ENCODE results near the gene NFIC. TPM values are rescaled to one million over a fixed set of nuclear protein-coding genes. Genes with fewer than 3 reads are reported as not detected.

The NFIC gene
- total RNA-seq = 10 to 100 TPM; 11.1 to 12.6 TPM

GRCh38 chr19:3365836-3366752, at the start of gene NFIC:
Gene NFIC (plus strand): TSS chr19:3366583. CDS start chr19:3366637, 54 bp downstream.

GRCh38 chr19:3480383-3481091, 114.2 kb downstream of the NFIC start, which contains the start of gene SMIM24:
Gene SMIM24 (minus strand): TSS chr19:3480525. CDS start chr19:3480463, 62 bp downstream.

GRCh38 chr19:3483226-3483628, 116.8 kb downstream of the NFIC start, which contains the start of gene SMIM44:
Gene SMIM44 (minus strand): TSS chr19:3483441. CDS start chr19:3483403, 38 bp downstream.

GRCh38 chr19:3500429-3501101, 134.2 kb downstream of the NFIC start, which contains the start of gene DOHH:
Gene DOHH (minus strand): TSS chr19:3500674. CDS start chr19:3496814, 3,860 bp downstream.

GRCh38 chr19:3505598-3506383, 139.4 kb downstream of the NFIC start, which contains the start of gene FZR1:
Gene FZR1 (plus strand): TSS chr19:3506311. CDS start chr19:3522990, 16,679 bp downstream.

Other genes with a start within 250 kb of the NFIC start
- 10 to 100 TPM; 36.5 to 37.4 TPM for gene GNA15, start 230.6 kb upstream of the NFIC start, total RNA-seq
- gene S1PR4, start 187.8 kb upstream of the NFIC start, total RNA-seq = 100 to 1,000 TPM; 224 to 233 TPM
- gene NCLN, start 180.7 kb upstream of the NFIC start, total RNA-seq = 10 to 100 TPM; 55.2 to 55.6 TPM
- under 1 TPM; 0.10 to 0.43 TPM for gene CELF5, start 141.9 kb upstream of the NFIC start, total RNA-seq
- under 1 TPM in 1 of 2 experiments, not detected in 1; 0.25 TPM for gene SMIM24, start 113.9 kb downstream of the NFIC start, total RNA-seq
- not detected for gene SMIM44, start 116.9 kb downstream of the NFIC start, total RNA-seq
- 10 to 100 TPM; 10.2 to 10.3 TPM for gene DOHH, start 134.1 kb downstream of the NFIC start, total RNA-seq
- gene FZR1, start 139.7 kb downstream of the NFIC start, total RNA-seq = 10 to 100 TPM; 69.4 to 71.1 TPM
- 1 to 10 TPM; 5.7 to 6.1 TPM for gene TEKTIP1, start 172.6 kb downstream of the NFIC start, total RNA-seq
- gene MFSD12, start 191.0 kb downstream of the NFIC start, total RNA-seq = 10 to 100 TPM; 80.6 to 82.9 TPM
- 10 to 100 TPM; 50.4 to 54.3 TPM for gene HMG20B, start 206.4 kb downstream of the NFIC start, total RNA-seq
- gene GIPC3, start 218.9 kb downstream of the NFIC start, total RNA-seq = 1 to 10 TPM; 2.9 to 3.0 TPM
- gene TBXA2R, start 240.3 kb downstream of the NFIC start, total RNA-seq = 1 to 10 TPM; 3.8 TPM